GM18867 (cell line): ENCODE results near the gene CWC15.
"Not testable (repeated sequence)": the region's sequence is repeated elsewhere in the genome, so short reads cannot be mapped to it uniquely, and the experiment has no call there.

Source experiments
- ATAC-seq: cut with Tn5 transposase; IDR thresholded peaks from one replicate; pipeline ENCODE4 v1.9.1; 2021; ENCODE audit warnings: mild to moderate bottlenecking, moderate library complexity; ENCODE audit not compliant: unreplicated experiment

The CWC15 gene

DNA sequence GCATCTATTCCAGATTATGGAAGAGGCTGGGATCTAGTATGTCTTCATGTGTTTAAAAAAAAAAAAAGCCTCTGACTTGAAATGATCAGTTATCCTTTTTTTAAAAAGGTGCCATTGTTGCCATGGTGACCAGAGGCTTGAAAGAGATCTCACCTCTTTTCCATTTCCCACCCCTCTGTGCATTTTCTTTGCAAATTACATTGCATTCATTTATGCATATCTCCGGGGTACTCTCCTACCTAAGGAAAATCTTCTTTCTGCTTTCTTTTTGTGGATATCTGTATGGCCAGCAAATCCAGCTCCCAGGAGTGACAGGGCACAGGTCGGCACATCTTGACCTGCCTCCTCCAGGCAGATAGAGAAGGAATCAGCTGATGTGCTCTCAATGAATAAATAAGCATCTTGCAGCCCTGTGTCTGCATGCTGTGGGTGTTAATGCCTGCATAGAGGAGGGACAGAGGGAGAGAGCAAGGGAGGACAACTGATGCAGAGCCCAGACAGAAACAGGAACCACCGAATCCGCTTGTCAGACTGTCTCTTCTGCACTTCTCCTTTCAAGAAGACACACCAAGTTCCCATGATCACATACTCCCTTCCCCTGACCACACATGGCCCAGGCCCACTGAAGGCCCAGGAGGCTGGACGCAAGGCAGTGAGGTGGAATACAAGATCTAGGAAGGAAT lies 50.9 kb downstream of the CWC15 start:
- ATAC-seq, result no peak

DNA sequence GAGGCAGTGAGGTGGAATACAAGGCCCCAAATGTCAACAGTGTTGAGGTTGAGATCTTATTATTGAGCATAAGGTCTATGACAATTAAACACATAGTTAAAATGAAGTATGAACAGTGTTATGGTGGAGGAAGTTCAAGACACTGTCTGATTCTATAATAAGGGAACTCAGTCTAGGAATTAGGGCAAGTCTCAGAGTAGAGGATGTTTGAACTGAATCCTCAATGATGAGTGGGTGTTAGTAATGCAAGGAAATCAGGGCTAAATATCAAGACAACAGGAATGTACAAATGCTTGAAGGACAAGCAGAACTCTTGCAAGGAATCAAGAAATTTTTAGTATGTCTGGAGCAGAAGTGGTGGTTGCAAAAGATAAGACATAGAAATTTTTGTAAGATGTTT lies 53.0 kb downstream of the CWC15 start:
- no peak for ATAC-seq

DNA sequence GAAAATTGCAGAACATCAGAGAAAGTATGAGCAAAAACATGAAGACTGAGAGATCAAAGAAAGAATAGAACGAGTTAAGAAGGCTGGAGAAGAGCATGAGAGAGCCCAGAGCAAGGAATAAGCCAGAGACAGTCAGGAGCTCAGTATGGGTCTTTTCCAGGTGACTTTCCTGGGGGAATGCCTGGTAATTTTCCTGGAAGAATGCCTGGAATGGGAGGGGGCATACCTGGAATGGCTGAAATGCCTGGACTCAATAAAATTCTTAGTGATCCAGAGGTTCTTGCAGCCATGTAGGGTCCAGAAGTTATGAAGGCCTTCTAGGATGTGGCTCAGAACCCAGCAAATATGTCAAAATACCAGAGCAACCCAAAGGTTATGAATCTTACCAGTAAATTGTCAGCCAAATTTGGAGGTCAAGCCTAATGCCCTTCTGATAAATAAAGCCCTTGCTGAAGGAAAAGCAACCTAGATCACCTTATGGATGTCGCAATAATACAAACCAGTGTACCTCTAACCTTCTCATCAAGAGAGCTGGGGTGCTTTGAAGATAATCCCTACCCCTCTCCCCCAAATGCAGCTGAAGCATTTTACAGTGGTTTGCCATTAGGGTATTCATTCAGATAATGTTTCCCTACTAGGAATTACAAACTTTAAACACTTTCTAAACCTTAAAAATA lies 59.5 kb downstream of the CWC15 start:
- ATAC-seq, result not testable (repeated sequence)

DNA sequence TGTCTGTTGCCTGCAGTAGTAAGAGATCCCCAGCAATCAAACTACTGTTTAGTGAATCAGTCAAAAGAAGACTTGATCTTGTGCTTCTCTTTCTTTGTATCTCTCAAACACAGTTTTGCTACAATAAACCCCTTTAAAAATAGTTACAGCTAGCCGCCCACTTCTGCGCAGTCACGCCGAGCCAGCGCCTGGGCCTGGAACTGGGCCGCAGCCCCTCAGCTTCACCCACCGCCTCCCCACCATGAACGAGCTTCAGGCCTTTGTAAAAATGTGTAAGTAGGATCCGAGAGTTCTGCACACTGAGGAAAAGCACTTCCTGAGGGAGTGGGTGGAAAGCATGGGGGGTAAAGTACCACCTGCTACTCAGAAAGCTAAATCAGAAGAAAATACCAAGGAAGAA lies 60.5 kb downstream of the CWC15 start:
- no peak for ATAC-seq
